Fibroblast of villous mesenchyme (primary cell): ENCODE data around the gene ADAM12. TPM values are rescaled to one million over a fixed set of nuclear protein-coding genes. Genes with fewer than 3 reads are reported as not detected.
A peak's percentile ranks its signal among the peaks of the same experiment; 100 is the strongest.

Experiments used
- DNase-seq: peaks from one replicate; pipeline ENCODE4 v3.0.0-alpha.2; 2010; ENCODE audit warnings: low read depth
- H3K4me3 ChIP-seq: 2 replicates; pipeline ENCODE4 v1.5.1; 2011; ENCODE audit warnings: low read depth, mild to moderate bottlenecking, low read length
- CTCF ChIP-seq: IDR thresholded peaks from 2 replicates; pipeline ENCODE4 v1.5.1; 2012; ENCODE audit warnings: low read depth, mild to moderate bottlenecking, low read length; ENCODE audit not compliant: insufficient read depth
- total RNA-seq: library from RNA; depleted of rRNA; stranded (reverse); fragments of >200 nt; gene quantifications from 2 replicates; pipeline ENCODE4 v1.2.3, GENCODE V29; 2012

ADAM12 gene
- total RNA-seq, 1 donor, result 22.5 TPM

DNA sequence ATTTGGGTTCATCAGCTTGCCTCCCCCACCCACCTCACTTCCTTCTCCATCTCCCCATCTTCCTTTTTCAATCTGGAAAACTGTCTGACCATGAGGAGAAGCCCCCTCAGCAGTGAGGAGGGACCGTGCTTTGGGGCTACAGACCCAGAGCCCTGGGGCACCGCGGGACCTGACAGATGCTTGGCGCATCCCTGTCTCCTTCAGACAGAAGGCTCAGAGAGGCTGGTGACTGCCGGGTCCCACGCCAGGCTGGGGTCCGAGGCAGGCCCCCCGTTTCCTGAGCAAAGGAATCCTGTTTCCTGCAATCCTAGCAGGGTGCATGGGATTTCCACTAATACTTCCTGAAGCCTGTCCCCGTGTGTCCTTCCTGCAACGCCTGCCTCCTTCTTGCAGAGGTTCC lies 344.9 kb downstream of the ADAM12 start:
- no peak overlapping the region for H3K4me3 ChIP-seq
- no peak for DNase-seq
- no peak for TF ChIP-seq CTCF

DNA sequence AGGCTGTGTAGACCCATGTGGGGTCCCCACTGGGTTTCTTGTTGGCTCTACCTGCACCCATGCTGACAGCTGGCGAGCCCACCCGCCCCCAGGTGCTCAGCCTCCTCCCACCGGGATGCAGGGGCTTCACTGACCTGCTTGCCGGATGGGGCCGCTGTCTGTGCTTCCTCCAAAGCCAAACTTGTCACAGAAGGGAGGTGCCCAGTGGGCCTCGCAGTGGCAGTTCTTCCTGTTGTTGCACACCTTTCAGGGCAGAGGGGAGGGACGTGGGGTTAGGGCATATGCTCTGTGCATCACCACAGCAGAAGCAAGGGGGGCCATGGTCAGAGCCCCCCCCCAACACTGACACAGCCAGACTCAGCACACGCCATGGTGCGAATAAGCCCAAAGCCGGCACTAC lies 345.4 kb downstream of the ADAM12 start:
- no peak for TF ChIP-seq CTCF
- no peak for DNase-seq
- no peak overlapping the region for H3K4me3 ChIP-seq

DNA sequence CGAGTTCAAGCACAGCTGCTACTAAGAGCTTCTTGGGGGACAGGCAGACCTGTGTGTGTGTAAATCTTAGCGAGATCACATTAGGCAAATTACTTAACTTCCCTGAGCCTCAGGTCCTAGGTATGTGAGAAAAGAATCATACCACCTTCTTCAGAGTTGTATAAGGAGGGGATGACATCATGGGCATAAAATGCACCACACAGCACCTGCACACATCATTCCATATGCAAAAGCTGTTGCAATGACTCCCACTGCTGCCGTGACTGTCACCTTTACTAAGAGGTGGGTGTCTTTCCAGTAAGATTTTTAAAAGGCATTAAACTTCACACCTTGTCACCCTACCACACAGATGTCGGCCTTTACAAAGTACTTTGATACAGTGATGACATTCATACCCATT lies 345.9 kb downstream of the ADAM12 start:
- no peak overlapping the region for H3K4me3 ChIP-seq
- no peak for TF ChIP-seq CTCF
- DNase-seq, result no peak

DNA sequence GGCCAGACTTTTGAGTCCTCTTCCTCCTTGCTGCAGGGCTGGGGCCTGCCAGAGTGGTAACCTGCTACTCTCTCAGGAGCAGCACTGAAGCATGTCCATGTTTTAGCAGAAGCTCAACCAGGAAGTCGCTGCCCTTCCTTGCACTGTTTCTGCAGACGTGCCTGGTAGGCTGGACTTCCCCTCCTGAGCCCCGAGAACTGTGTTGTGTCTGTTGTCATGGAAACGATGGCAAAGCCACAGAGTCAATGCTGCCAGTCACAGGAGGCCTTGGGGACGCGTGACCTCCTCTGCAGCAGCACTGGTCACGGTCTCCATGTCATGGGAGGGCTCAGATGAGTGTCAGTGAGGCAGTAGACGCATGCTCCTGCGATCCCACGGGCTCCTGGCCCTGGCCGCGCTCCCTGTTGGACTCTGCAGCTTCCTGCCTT lies 346.5 kb downstream of the ADAM12 start:
- no peak overlapping the region for H3K4me3 ChIP-seq
- peak; percentile 36 for DNase-seq
- no peak for TF ChIP-seq CTCF

GRCh38 chr10:126041117-126041516 lies 347.2 kb downstream of the ADAM12 start:
- no peak for DNase-seq
- no peak for TF ChIP-seq CTCF
- no peak overlapping the region for H3K4me3 ChIP-seq

DNA sequence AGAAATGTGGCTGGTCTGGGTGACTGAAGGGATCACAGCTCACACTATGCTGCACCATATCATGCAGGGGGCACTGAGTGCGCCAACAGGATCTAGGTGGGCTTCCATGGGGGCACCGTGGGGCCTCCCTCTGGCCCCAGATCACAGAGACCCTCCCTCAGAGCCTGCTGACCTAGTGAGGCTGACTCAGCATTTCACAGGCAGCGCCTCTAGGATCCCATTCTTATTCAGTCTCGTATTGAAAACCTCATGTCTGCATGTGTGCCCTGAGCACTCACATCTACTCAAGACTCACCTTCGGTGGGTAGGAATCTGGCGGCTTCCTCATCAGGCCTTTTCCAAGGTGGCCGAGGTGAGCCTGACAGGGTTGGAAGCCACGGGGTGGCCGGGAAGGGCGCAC lies 350.3 kb downstream of the ADAM12 start:
- H3K4me3 ChIP-seq, result no peak overlapping the region
- TF ChIP-seq CTCF, result no peak
- DNase-seq, result no peak

- H3K4me3 ChIP-seq, result no peak overlapping the region
- no peak for TF ChIP-seq CTCF
- DNase-seq, result no peak
Measured at GRCh38 chr10:126036515-126036914, 351.8 kb downstream of the ADAM12 start.
